T-cell (primary cell): Measurements from ENCODE around the gene DOK3. TPM values are rescaled to one million over a fixed set of nuclear protein-coding genes. Genes with fewer than 3 reads are reported as not detected.

Experiments used
- ATAC-seq, 4 experiments: fragments of 200-7000 bp in 3 of 4; fragments of 150-1000 bp in 1 of 4; cut with Tn5 transposase; replicated peaks in 1 of 4; 1 replicate in 3 of 4; 2 replicates in 1 of 4; pipeline ENCODE4 v1.10.0; 2021; ENCODE audit warnings: moderate library complexity in 3 of 4, mild to moderate bottlenecking in 2 of 4, moderate number of reproducible peaks in 1 of 4
- CTCF ChIA-PET, 2 donors: fragments of 300-600 bp; sonication (Branson Sonifier 250); formaldehyde crosslinking; loops; one replicate each; lab custom pipeline; 2022; ENCODE audit warnings: antibody characterized with exemption in 2 of 2; lab: Charles Lee
- POLR2A ChIA-PET, 2 donors: fragments of 300-600 bp; sonication (Branson Sonifier 250); formaldehyde crosslinking; loops; one replicate each; lab custom pipeline; 2022; ENCODE audit warnings: antibody characterized with exemption in 2 of 2; lab: Charles Lee
- DNase-seq, 35 experiments: peaks; one replicate each; pipeline versions ENCODE4 v3.0.0 to v3.0.0-alpha.2; 2013 to 2023
- H3K27ac ChIP-seq: one replicate; pipeline ENCODE4 v1.5.1; 2013; ENCODE audit warnings: low read length
- H3K27me3 ChIP-seq, 2 experiments: replicated peaks in 1 of 2; 1 replicate in 1 of 2; 2 replicates in 1 of 2; pipeline versions ENCODE4 v1.6.1 to v1.7.0; 2013; ENCODE audit warnings: low read length in 1 of 2, mixed read lengths in 1 of 2; ENCODE audit not compliant: control insufficient read depth in 2 of 2, insufficient read depth in 2 of 2; ENCODE audit errors: extremely low read depth in 1 of 2
- H3K36me3 ChIP-seq, 2 donors: 1 replicate in 1 of 2; 2 replicates in 1 of 2; pipeline versions ENCODE4 v1.6.1 to v1.7.0; 2013; ENCODE audit warnings: low read length in 1 of 2; ENCODE audit not compliant: control insufficient read depth in 2 of 2, insufficient read depth in 1 of 2; ENCODE audit errors: extremely low read depth in 1 of 2
- H3K4me1 ChIP-seq, 2 experiments: 1 replicate in 1 of 2; 2 replicates in 1 of 2; pipeline versions ENCODE4 v1.6.1 to v1.7.0; 2013; ENCODE audit warnings: low read length in 2 of 2, mixed read lengths in 1 of 2; ENCODE audit not compliant: insufficient read depth in 2 of 2, control insufficient read depth in 1 of 2; ENCODE audit errors: extremely low read depth in 1 of 2
- H3K4me3 ChIP-seq, 2 donors: 1 replicate in 1 of 2; 2 replicates in 1 of 2; pipeline versions ENCODE4 v1.5.1 to v1.7.0; 2013; ENCODE audit warnings: mild to moderate bottlenecking in 2 of 2, low read length in 1 of 2, moderate library complexity in 1 of 2; ENCODE audit not compliant: control insufficient read depth in 1 of 2; ENCODE audit errors: extremely low read depth in 1 of 2
- H3K9me3 ChIP-seq: 2 replicates; pipeline ENCODE4 v1.7.0; 2013
- H3K27ac Mint-ChIP-seq, 2 donors: one replicate each; pipeline ENCODE4 v1.8.0; 2020 to 2021; ENCODE audit warnings: mild to moderate bottlenecking in 2 of 2, mixed read lengths in 2 of 2
- H3K27me3 Mint-ChIP-seq, 2 donors: one replicate each; pipeline ENCODE4 v1.8.0; 2021 to 2022; ENCODE audit warnings: mixed read lengths in 2 of 2
- H3K36me3 Mint-ChIP-seq: one replicate; pipeline ENCODE4 v1.8.0; 2021; ENCODE audit warnings: mixed read lengths
- H3K4me1 Mint-ChIP-seq, 3 donors: one replicate each; pipeline ENCODE4 v1.8.0; 2020 to 2022; ENCODE audit warnings: mixed read lengths in 3 of 3, mild to moderate bottlenecking in 1 of 3
- H3K4me3 Mint-ChIP-seq, 3 donors: one replicate each; pipeline ENCODE4 v1.8.0; 2020 to 2022; ENCODE audit warnings: mild to moderate bottlenecking in 3 of 3, mixed read lengths in 3 of 3, moderate library complexity in 3 of 3
- H3K9me3 Mint-ChIP-seq, 3 donors: one replicate each; pipeline ENCODE4 v1.8.0; 2020 to 2022; ENCODE audit warnings: mixed read lengths in 3 of 3
- WGBS: methylation state at CpG from one replicate; pipeline ENCODE4 v1.1.5; 2013; ENCODE audit warnings: missing lambda C conversion rate; ENCODE audit not compliant: insufficient coverage; 5-methylcytosine and 5-hydroxymethylcytosine counted together
- total RNA-seq, 35 experiments: library from RNA in 6 of 35; stranded (reverse) in 6 of 35; fragments of 120-200 nt in 1 of 35; gene quantifications; one replicate each; pipeline versions ENCODE4 v1.2.1 to v1.2.4 and lab custom pipeline; 2013 to 2026

Gene DOK3
- total RNA-seq, 5 donors from 2014 or later (not counting 1 experiment from before 2014, with no cell fraction given) = 1.1 to 5.8 (median 4.3) TPM

GRCh38 chr5:177458912-177459350 lies 50.7 kb downstream of the DOK3 start:
- H3K27ac Mint-ChIP-seq = no peak overlapping the region
- no peaks in the 10 kb centered on the region for H3K9me3 Mint-ChIP-seq
- Histone ChIP-seq H3K4me3 (no peak overlapping the region), H3K27ac (no peak overlapping the region), H3K4me1 (peaks cover 4 to 31% of the 10 kb centered on the region in 2 experiments), H3K27me3 (no peaks in the 10 kb centered on the region), H3K9me3 (no peaks in the 10 kb centered on the region), H3K36me3 (peaks cover 0 to 3% of the 10 kb centered on the region in 2 donors)
- CTCF ChIA-PET = interaction anchor here in 1 of 2 donors (1.4 kb wide), 1 partner anchor 32 kb away, joined by 3 read pairs; the partner anchor contains the start of gene GRK6
- no peaks in the 10 kb centered on the region for H3K27me3 Mint-ChIP-seq
- no peak overlapping the region for H3K4me3 Mint-ChIP-seq
- WGBS = 97% methylated on average over 10 of the region's 14 CpGs
- ATAC-seq (no peak), DNase-seq (no peak)
- POLR2A ChIA-PET = no interaction called here
- no peaks in the 10 kb centered on the region for H3K36me3 Mint-ChIP-seq
- peaks cover 11 to 20% (median 18%) of the 10 kb centered on the region in 3 donors for H3K4me1 Mint-ChIP-seq

- Mint-ChIP-seq H3K4me1 (peaks cover 19 to 27% (median 27%) of the 10 kb centered on the region in 3 donors), H3K4me3 (no peak overlapping the region), H3K27me3 (no peaks in the 10 kb centered on the region), H3K27ac (peak overlapping the region in 1 of 2 donors; percentile 27), H3K36me3 (no peaks in the 10 kb centered on the region), H3K9me3 (no peaks in the 10 kb centered on the region)
- DNase-seq (no peak), ATAC-seq (no peak)
- no peak overlapping the region for H3K27ac ChIP-seq
- WGBS = 90% methylated on average over 15 of the region's 20 CpGs
- no peaks in the 10 kb centered on the region for H3K9me3 ChIP-seq
- peaks cover 4 to 40% of the 10 kb centered on the region in 2 experiments for H3K4me1 ChIP-seq
- ChIA-PET CTCF (interaction anchor here (0.5 to 5.1 kb wide), 12 partner anchors 18 to 545 kb away, joined by 3 to 94 read pairs (median 4); partner anchors contain the start of genes GRK6 (in 1 of the 2) and PDLIM7 (in 1 of the 2)), POLR2A (no interaction called here)
- H3K36me3 ChIP-seq = peaks cover 0 to 3% of the 10 kb centered on the region in 2 donors
- H3K4me3 ChIP-seq = no peak overlapping the region
- peaks cover 0 to 2% of the 10 kb centered on the region in 2 experiments for H3K27me3 ChIP-seq
Measured at GRCh38 chr5:177457852-177458681, 51.6 kb downstream of the DOK3 start.

- peaks cover 0 to 3% of the 10 kb centered on the region in 2 experiments for H3K27me3 ChIP-seq
- ATAC-seq (no peak), DNase-seq (peak in 27 of 35 experiments; percentile 29 to 74 (median 46))
- Mint-ChIP-seq H3K4me1 (peaks cover 18 to 27% (median 27%) of the 10 kb centered on the region in 3 donors), H3K9me3 (no peaks in the 10 kb centered on the region), H3K27ac (peak overlapping the region; percentile 27 to 52), H3K36me3 (no peaks in the 10 kb centered on the region), H3K27me3 (no peaks in the 10 kb centered on the region), H3K4me3 (peak overlapping the region; percentile 24 to 31 (median 25))
- H3K4me3 ChIP-seq = no peak overlapping the region
- peaks cover 0 to 3% of the 10 kb centered on the region in 2 donors for H3K36me3 ChIP-seq
- 88% methylated on average over 7 of the region's 24 CpGs for WGBS
- POLR2A ChIA-PET = no interaction called here
- CTCF ChIA-PET = interaction anchor here (0.5 to 5.1 kb wide), 14 partner anchors 17 to 154 kb away, joined by 3 to 94 read pairs (median 4); partner anchors contain the start of genes GRK6 (in 1 of the 2) and PDLIM7 (in 1 of the 2)
- peaks cover 3 to 41% of the 10 kb centered on the region in 2 experiments for H3K4me1 ChIP-seq
- H3K9me3 ChIP-seq = no peaks in the 10 kb centered on the region
- no peak overlapping the region for H3K27ac ChIP-seq
Measured at GRCh38 chr5:177456976-177457851, 52.4 kb downstream of the DOK3 start.

GRCh38 chr5:177456591-177456964 lies 53.0 kb downstream of the DOK3 start:
- peaks cover 0 to 3% of the 10 kb centered on the region in 2 experiments for H3K27me3 ChIP-seq
- ChIA-PET POLR2A (no interaction called here), CTCF (interaction anchor here (0.7 to 5.1 kb wide), 7 partner anchors 53 to 153 kb away, joined by 3 to 94 read pairs (median 6); no protein-coding TSS in a partner anchor)
- DNase-seq (no peak), ATAC-seq (no peak)
- peak overlapping the region in 1 of 2 donors; percentile 57 for H3K4me3 ChIP-seq
- H3K9me3 Mint-ChIP-seq = no peaks in the 10 kb centered on the region
- 40% methylated on average over 4 of the region's 12 CpGs for WGBS
- peaks cover 0 to 3% of the 10 kb centered on the region in 2 donors for H3K36me3 ChIP-seq
- H3K27me3 Mint-ChIP-seq = no peaks in the 10 kb centered on the region
- H3K4me1 ChIP-seq = peaks cover 1 to 39% of the 10 kb centered on the region in 2 experiments
- H3K4me1 Mint-ChIP-seq = peaks cover 21 to 28% (median 24%) of the 10 kb centered on the region in 3 donors
- no peak overlapping the region for H3K27ac ChIP-seq
- no peaks in the 10 kb centered on the region for H3K36me3 Mint-ChIP-seq
- no peak overlapping the region for H3K4me3 Mint-ChIP-seq
- H3K9me3 ChIP-seq = no peaks in the 10 kb centered on the region
- peak overlapping the region in 1 of 2 donors; percentile 86 for H3K27ac Mint-ChIP-seq

- H3K4me3 Mint-ChIP-seq = peak overlapping the region; percentile 81 to 85 (median 82)
- CTCF ChIA-PET = interaction anchor here (0.6 to 6.4 kb wide), 21 partner anchors 10 to 146 kb away, joined by 3 to 94 read pairs (median 6); partner anchors contain the start of genes GRK6 (in 1 of the 2), LMAN2 (in 1 of the 2), PDLIM7 (in 1 of the 2) and PRR7 (in 1 of the 2)
Measured at GRCh38 chr5:177455661-177456590, 53.7 kb downstream of the DOK3 start.

More at GRCh38 chr5:177455661-177456590, 53.7 kb downstream of the DOK3 start:
- Mint-ChIP-seq H3K27me3 (no peaks in the 10 kb centered on the region), H3K36me3 (no peaks in the 10 kb centered on the region), H3K27ac (peak overlapping the region; percentile 84 to 86), H3K9me3 (no peaks in the 10 kb centered on the region), H3K4me1 (peaks cover 21 to 26% (median 25%) of the 10 kb centered on the region in 3 donors)
- Histone ChIP-seq H3K27me3 (peaks cover 0 to 3% of the 10 kb centered on the region in 2 experiments), H3K4me1 (peaks cover 0 to 40% of the 10 kb centered on the region in 2 experiments), H3K36me3 (peaks cover 0 to 3% of the 10 kb centered on the region in 2 donors), H3K9me3 (no peaks in the 10 kb centered on the region), H3K4me3 (peak overlapping the region; percentile 57 to 78), H3K27ac (peak overlapping the region; percentile 76)
- DNase-seq (peak; percentile 78 to 98 (median 92)), ATAC-seq (peak; percentile 29 to 35 (median 31))
- under 1% methylated on average over 61 of the region's 76 CpGs for WGBS
- POLR2A ChIA-PET = interaction anchor here (0.6 to 2.1 kb wide), 8 partner anchors 10 to 136 kb away, joined by 3 to 7 read pairs (median 4); no protein-coding TSS in a partner anchor
